SU-DHL-6 (cell line): ENCODE data around the gene ITGB5.

Experiments
- H2AFZ ChIP-seq: fragments of 200-600 bp; sonication (generic); 2 replicates; pipeline ENCODE4 v1.6.1; 2014; ENCODE audit warnings: low read depth, mild to moderate bottlenecking, moderate library complexity, mixed read lengths, antibody characterized with exemption, low read length; ENCODE audit not compliant: severe bottlenecking
- H3F3A ChIP-seq: fragments of 200-600 bp; shearing (Covaris generic); 2 replicates; pipeline ENCODE4 v1.6.0; 2016; ENCODE audit warnings: antibody characterized with exemption, mild to moderate bottlenecking; ENCODE audit not compliant: insufficient read depth
- H3K27ac ChIP-seq: fragments of 200-600 bp; sonication (generic); 2 replicates; pipeline ENCODE4 v1.5.1; 2016; ENCODE audit warnings: low read depth, mild to moderate bottlenecking, low read length, moderate library complexity, mixed read lengths
- H3K27me3 ChIP-seq: fragments of 200-600 bp; sonication (generic), shearing (Covaris generic); 2 replicates; pipeline ENCODE4 v1.6.0; 2014; ENCODE audit warnings: mild to moderate bottlenecking, low read length
- H3K36me3 ChIP-seq: fragments of 200-600 bp; sonication (generic); 2 replicates; pipeline ENCODE4 v1.6.1; 2014; ENCODE audit warnings: mild to moderate bottlenecking, low read length, mixed read lengths
- H3K4me2 ChIP-seq: fragments of 300-600, 200-600 bp; shearing (Covaris generic), sonication (generic); 2 replicates; pipeline ENCODE4 v1.6.0; 2014; ENCODE audit warnings: low read length, low read depth, mild to moderate bottlenecking; ENCODE audit not compliant: poor library complexity, severe bottlenecking
- H3K4me3 ChIP-seq: fragments of 200-600 bp; sonication (generic); 2 replicates; pipeline ENCODE4 v1.5.1; 2014; ENCODE audit warnings: antibody characterized with exemption, low read length, mild to moderate bottlenecking, mixed read lengths; ENCODE audit not compliant: insufficient read depth, poor library complexity, severe bottlenecking
- H3K79me2 ChIP-seq: fragments of 200-600 bp; sonication (generic); 2 replicates; pipeline ENCODE4 v1.6.1; 2014; ENCODE audit warnings: mild to moderate bottlenecking, low read length, moderate library complexity; ENCODE audit not compliant: insufficient read depth
- H3K9ac ChIP-seq: fragments of 200-600 bp; sonication (generic); 2 replicates; pipeline ENCODE4 v1.7.0; 2014; ENCODE audit warnings: mild to moderate bottlenecking, low read length
- H3K9me2 ChIP-seq: fragments of 200-600 bp; sonication (generic); replicated peaks from 2 replicates; pipeline ENCODE4 v1.6.1; 2014; ENCODE audit warnings: low read length; ENCODE audit not compliant: insufficient read depth
- H3K9me3 ChIP-seq: fragments of 200-600 bp; sonication (generic); 2 replicates; pipeline ENCODE4 v1.6.1; 2014; ENCODE audit warnings: low read length, mixed read lengths; ENCODE audit not compliant: insufficient read depth
- H4K20me1 ChIP-seq: fragments of 200-600 bp; sonication (generic); 2 replicates; pipeline ENCODE4 v1.6.1; 2014; ENCODE audit warnings: low read depth, mild to moderate bottlenecking, antibody characterized with exemption, low read length, moderate library complexity, mixed read lengths
- CTCF ChIP-seq: fragments of 200-600 bp; sonication (generic); IDR thresholded peaks from one replicate; pipeline ENCODE4 v1.5.1; 2017; ENCODE audit warnings: antibody characterized with exemption, mild to moderate bottlenecking, low read length, moderate library complexity; ENCODE audit not compliant: insufficient read depth, poor library complexity, severe bottlenecking
- EZH2phosphoT487 ChIP-seq: fragments of 200-600 bp; sonication (generic), shearing (Covaris generic); conservative IDR thresholded peaks from 2 replicates; pipeline ENCODE4 v1.6.1; 2018; ENCODE audit warnings: mild to moderate bottlenecking, antibody characterized with exemption, low read length, moderate library complexity, mixed read lengths

Gene ITGB5

DNA sequence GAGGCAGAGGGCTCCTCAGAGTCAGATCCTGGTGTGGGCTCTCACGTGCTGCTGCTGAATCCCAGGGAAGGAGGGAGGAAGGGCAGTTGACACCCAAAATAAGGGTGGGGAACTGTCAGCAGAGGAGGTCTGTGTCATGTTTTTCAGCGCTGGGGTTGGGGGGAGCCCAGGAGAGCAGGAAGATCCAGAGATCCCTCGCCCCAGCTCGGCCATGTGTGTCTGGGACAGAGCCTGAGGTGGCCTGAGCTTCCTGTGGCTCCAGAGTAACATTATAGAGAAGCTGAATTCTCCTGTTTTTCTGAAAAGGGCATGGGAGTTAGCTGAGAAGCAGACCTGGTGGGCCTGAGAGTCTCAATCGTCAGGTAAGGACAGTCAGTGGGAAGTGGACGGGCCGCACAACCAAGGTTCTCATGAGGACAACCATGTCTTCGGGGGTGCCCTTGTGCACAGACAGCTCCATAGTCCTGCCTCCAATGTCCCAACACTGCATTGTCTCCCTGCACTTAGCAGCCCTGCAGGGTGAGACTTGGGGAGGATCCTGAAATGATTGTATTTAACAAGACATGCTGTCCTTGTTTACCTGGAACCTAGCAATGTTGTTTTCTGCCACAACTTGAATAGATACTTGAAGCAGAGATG is 138.5 kb downstream of the ITGB5 start:
- H3K9me3 ChIP-seq: no peaks in the 10 kb centered on the region
- no peaks in the 10 kb centered on the region for H3K9me2 ChIP-seq
- no peak for TF ChIP-seq CTCF
- TF ChIP-seq EZH2phosphoT487: no peak

DNA sequence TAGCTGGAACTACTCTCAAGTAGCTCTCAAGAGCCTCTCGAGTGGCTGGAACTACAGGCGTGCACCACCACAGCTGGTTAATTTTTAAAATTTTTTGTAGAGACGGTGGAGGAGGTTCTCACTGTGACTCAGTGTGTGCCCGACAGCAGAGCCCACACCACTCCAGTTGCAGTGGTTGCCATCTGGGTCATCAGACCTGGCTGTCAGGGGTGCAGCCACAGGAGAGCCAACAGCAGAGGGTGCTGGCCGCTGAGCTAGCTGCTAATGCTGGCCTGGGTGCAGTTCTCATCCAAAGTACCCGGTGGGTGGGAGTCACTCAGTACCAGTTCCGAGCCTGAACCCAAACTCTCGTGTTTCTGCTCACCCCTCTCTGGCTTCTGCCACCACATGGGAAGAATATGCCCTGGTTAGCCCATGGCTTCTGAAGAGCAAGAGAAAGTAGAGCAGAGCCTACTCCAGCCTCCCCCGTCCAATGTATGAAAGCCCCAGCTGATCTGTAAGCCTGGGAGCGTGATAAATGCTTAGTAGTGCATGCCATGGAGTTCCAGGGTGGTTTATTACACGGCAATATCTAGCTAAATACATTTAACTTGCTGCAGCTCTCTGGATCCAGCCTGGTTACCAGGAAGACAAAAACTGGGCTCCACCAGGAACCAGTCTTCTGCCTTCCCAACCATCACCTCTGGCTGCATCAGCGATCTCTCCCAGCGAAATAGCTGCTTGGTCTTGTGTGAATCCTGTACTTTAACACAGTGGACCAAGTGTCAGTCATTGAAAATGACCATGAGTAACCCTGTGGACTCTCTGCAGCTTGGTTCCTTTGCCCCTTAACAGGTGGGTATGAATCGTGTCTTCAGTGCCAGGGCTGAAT is 139.8 kb downstream of the ITGB5 start:
- Histone ChIP-seq H3K9me3 (no peaks in the 10 kb centered on the region), H2AFZ (no peak overlapping the region), H3K27ac (no peak overlapping the region), H3K79me2 (no peaks in the 10 kb centered on the region; the same call in 1 of the 2 replicates), H3K9me2 (no peaks in the 10 kb centered on the region), H3K36me3 (peaks cover 7% of the 10 kb centered on the region; the same call in 1 of the 2 replicates), H3K4me2 (no peak overlapping the region), H3K4me3 (no peak overlapping the region), H3F3A (no peaks in the 10 kb centered on the region), H3K27me3 (no peaks in the 10 kb centered on the region), H3K9ac (no peak overlapping the region), H4K20me1 (no peaks in the 10 kb centered on the region)
- TF ChIP-seq CTCF (no peak), EZH2phosphoT487 (no peak)

More for the DNA sequence above, 138.5 kb downstream of the ITGB5 start:
- H2AFZ ChIP-seq: no peak overlapping the region
- no peak overlapping the region for H3K4me2 ChIP-seq
- H3K27me3 ChIP-seq: no peaks in the 10 kb centered on the region
- H3K4me3 ChIP-seq: no peak overlapping the region
- no peak overlapping the region for H3K27ac ChIP-seq
- no peaks in the 10 kb centered on the region for H3K79me2 ChIP-seq
- no peaks in the 10 kb centered on the region for H3F3A ChIP-seq
- H4K20me1 ChIP-seq: no peaks in the 10 kb centered on the region
- peaks cover 4% of the 10 kb centered on the region; the same call in 1 of the 2 replicates for H3K36me3 ChIP-seq
- no peak overlapping the region for H3K9ac ChIP-seq

GRCh38 chr3:124745756-124746155 is 141.4 kb downstream of the ITGB5 start:
- Histone ChIP-seq H3F3A (no peaks in the 10 kb centered on the region), H3K9me2 (no peaks in the 10 kb centered on the region), H3K27ac (no peak overlapping the region), H4K20me1 (no peaks in the 10 kb centered on the region), H3K4me3 (no peak overlapping the region), H3K9me3 (no peaks in the 10 kb centered on the region), H3K27me3 (no peaks in the 10 kb centered on the region), H3K36me3 (peaks cover 19% of the 10 kb centered on the region; the same call in 1 of the 2 replicates), H3K9ac (no peak overlapping the region), H3K4me2 (no peak overlapping the region), H3K79me2 (no peaks in the 10 kb centered on the region; the same call in 1 of the 2 replicates), H2AFZ (no peak overlapping the region)
- no peak for TF ChIP-seq EZH2phosphoT487

GRCh38 chr3:124741027-124741426 is 146.1 kb downstream of the ITGB5 start:
- TF ChIP-seq EZH2phosphoT487 (no peak), CTCF (no peak)
- Histone ChIP-seq H3F3A (no peaks in the 10 kb centered on the region), H3K9me3 (no peaks in the 10 kb centered on the region), H3K4me2 (no peak overlapping the region), H3K4me3 (no peak overlapping the region), H2AFZ (no peak overlapping the region), H3K27me3 (no peaks in the 10 kb centered on the region), H4K20me1 (no peaks in the 10 kb centered on the region), H3K36me3 (peaks cover 39% of the 10 kb centered on the region), H3K79me2 (peaks cover 13% of the 10 kb centered on the region), H3K9ac (no peak overlapping the region), H3K27ac (no peak overlapping the region), H3K9me2 (no peaks in the 10 kb centered on the region)
